ENCODE data around the gene TPBGL.

Gene TPBGL

GRCh38 chr11:75240311-75241035 lies at the start of gene TPBGL:
TPBGL (plus strand) TSS chr11:75240774; CDS start chr11:75241050, 276 bp downstream.
- no peak for TF ChIP-seq CTCF (conservative IDR thresholded peaks at IDR 0.05; ENCODE audit: low read length)
- no peak for DNase-seq (ENCODE audit: low read depth)
- no peak within 1 kb of the TSS; the same call in 1 of the 2 replicates for H3K4me3 ChIP-seq (ENCODE audit: low read length)

- TF ChIP-seq CTCF (conservative IDR thresholded peaks at IDR 0.05; ENCODE audit: low read length): no peak
- H3K4me3 ChIP-seq (ENCODE audit: low read length): no peak overlapping the region
- DNase-seq (ENCODE audit: low read depth): no peak
Observed at GRCh38 chr11:75191330-75191717, 49.2 kb upstream of the TPBGL start.

- TF ChIP-seq CTCF (conservative IDR thresholded peaks at IDR 0.05; ENCODE audit: low read length): no peak
- H3K4me3 ChIP-seq (ENCODE audit: low read length): no peak overlapping the region
- DNase-seq (ENCODE audit: low read depth): no peak
Observed at GRCh38 chr11:75193271-75193670, 47.3 kb upstream of the TPBGL start.

- H3K4me3 ChIP-seq (ENCODE audit: low read length): no peak overlapping the region
- no peak for TF ChIP-seq CTCF (conservative IDR thresholded peaks at IDR 0.05; ENCODE audit: low read length)
- no peak for DNase-seq (ENCODE audit: low read depth)
Observed at GRCh38 chr11:75193711-75194110, 46.9 kb upstream of the TPBGL start.

- no peak overlapping the region for H3K4me3 ChIP-seq (ENCODE audit: low read length)
- TF ChIP-seq CTCF (conservative IDR thresholded peaks at IDR 0.05; ENCODE audit: low read length): no peak
- DNase-seq (ENCODE audit: low read depth): no peak
Observed at GRCh38 chr11:75194147-75194546, 46.4 kb upstream of the TPBGL start.

- no peak overlapping the region for H3K4me3 ChIP-seq (ENCODE audit: low read length)
- no peak for TF ChIP-seq CTCF (conservative IDR thresholded peaks at IDR 0.05; ENCODE audit: low read length)
- no peak for DNase-seq (ENCODE audit: low read depth)
Observed at GRCh38 chr11:75195167-75195962, 45.2 kb upstream of the TPBGL start.

GRCh38 chr11:75196426-75196825 lies 44.1 kb upstream of the TPBGL start:
- no peak overlapping the region for H3K4me3 ChIP-seq (ENCODE audit: low read length)
- no peak for DNase-seq (ENCODE audit: low read depth)
- no peak for TF ChIP-seq CTCF (conservative IDR thresholded peaks at IDR 0.05; ENCODE audit: low read length)
